Neural cell (in vitro differentiated cells): Measurements from ENCODE around the gene IL3.

Experiments used
- EP300 ChIP-seq: fragments of 450-650 bp; conservative IDR thresholded peaks from 2 replicates; pipeline ENCODE4 v1.6.1; 2014; ENCODE audit warnings: antibody characterized with exemption, mild to moderate bottlenecking, moderate library complexity; ENCODE audit not compliant: poor library complexity, severe bottlenecking
- EZH2 ChIP-seq: fragments of 200-600, 300-800 bp; shearing (Covaris generic), sonication (generic); IDR thresholded peaks from 2 replicates; pipeline ENCODE4 v1.6.1; 2014; ENCODE audit warnings: antibody characterized with exemption, low read length, borderline replicate concordance, mild to moderate bottlenecking; ENCODE audit not compliant: insufficient read depth, poor library complexity, severe bottlenecking
- MXI1 ChIP-seq: fragments of 450-650 bp; conservative IDR thresholded peaks from 2 replicates; pipeline ENCODE4 v1.6.1; 2014; ENCODE audit warnings: antibody characterized with exemption, mild to moderate bottlenecking; ENCODE audit not compliant: poor library complexity, severe bottlenecking
- SMC3 ChIP-seq: fragments of 450-650 bp; conservative IDR thresholded peaks from 2 replicates; pipeline ENCODE4 v1.6.1; 2014; ENCODE audit warnings: antibody characterized with exemption, mild to moderate bottlenecking, moderate library complexity; ENCODE audit not compliant: poor library complexity
- TAF1 ChIP-seq: IDR thresholded peaks from 2 replicates; pipeline ENCODE4 v1.6.1; 2012; ENCODE audit warnings: low read depth
- TF ChIP-seq, protein P1 (sequence below): fragments of 450-650 bp; IDR thresholded peaks from 2 replicates; pipeline ENCODE4 v1.5.1; 2014; ENCODE audit warnings: antibody characterized with exemption, mild to moderate bottlenecking, moderate library complexity; ENCODE audit not compliant: poor library complexity, severe bottlenecking

DNA sequence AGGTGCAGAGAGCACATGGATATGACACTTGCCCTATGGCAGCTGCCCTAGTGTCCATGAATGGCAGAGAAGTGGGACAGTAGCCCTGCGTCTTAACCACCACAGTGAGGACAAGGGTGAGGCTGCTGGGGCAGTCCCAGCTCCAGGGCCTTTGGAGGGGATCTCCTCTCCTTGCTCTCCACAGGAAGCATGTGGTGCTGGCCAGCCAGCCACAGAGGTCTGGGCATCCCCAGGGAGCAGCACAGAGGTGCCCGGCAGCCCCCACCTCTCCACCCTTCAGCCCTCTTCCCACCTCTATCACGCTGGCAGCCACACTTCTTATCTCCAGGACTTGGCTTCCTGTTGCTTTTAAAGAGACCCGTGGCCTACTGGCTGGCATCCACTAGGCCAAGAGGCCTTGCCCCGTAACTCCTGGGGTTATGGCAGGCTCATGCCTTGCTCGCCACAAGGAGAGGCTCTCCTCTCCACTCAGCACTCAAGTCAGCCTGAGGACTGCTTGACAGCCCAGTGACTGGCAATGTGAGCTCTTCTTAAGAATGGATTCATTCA lies 35.0 kb downstream of the IL3 start:
- TF ChIP-seq, protein P1, sequence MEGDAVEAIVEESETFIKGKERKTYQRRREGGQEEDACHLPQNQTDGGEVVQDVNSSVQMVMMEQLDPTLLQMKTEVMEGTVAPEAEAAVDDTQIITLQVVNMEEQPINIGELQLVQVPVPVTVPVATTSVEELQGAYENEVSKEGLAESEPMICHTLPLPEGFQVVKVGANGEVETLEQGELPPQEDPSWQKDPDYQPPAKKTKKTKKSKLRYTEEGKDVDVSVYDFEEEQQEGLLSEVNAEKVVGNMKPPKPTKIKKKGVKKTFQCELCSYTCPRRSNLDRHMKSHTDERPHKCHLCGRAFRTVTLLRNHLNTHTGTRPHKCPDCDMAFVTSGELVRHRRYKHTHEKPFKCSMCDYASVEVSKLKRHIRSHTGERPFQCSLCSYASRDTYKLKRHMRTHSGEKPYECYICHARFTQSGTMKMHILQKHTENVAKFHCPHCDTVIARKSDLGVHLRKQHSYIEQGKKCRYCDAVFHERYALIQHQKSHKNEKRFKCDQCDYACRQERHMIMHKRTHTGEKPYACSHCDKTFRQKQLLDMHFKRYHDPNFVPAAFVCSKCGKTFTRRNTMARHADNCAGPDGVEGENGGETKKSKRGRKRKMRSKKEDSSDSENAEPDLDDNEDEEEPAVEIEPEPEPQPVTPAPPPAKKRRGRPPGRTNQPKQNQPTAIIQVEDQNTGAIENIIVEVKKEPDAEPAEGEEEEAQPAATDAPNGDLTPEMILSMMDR: no peak
- TF ChIP-seq EZH2: no peak
- TF ChIP-seq SMC3: no peak
- no peak for TF ChIP-seq EP300
- TF ChIP-seq MXI1: no peak
- TF ChIP-seq TAF1: no peak
